Measurements from ENCODE around the gene ARID3C. TPM values are rescaled to one million over a fixed set of nuclear protein-coding genes. Genes with fewer than 3 reads are reported as not detected.

Gene ARID3C
- total RNA-seq, 2 experiments from 2014 or later, result 0.25 to 0.34 TPM

DNA sequence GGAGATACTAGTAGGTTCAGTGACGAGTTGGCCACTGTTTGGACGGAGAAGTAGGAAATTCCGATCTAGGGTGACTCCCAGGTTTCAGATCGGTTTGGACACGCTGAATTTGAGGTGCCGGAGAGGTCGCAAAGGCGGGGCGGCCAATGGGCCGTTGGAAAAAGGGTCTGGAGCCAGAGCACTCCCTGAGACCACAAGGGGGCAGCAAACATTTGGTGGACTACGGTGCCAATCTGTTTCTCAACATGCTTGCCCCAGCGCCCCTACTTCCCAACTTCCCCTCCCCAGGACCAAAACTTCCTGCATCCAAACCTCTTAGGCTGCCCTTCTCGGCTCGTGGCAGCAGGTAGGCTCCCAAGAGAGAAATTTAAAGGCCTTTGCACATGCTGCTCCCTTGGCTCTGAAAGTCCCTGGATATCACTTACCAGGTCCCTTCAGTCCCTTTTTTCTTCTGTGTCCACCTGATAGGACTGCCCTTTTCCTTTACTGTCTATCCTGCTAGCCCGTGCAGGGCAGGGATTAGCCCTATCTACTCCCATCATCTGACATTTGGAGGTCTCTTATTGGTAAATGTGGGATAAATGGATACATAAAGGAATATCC, 16.0 kb downstream of the ARID3C start:
- ChIA-PET POLR2A (interaction anchor here (0.6 to 1.3 kb wide), 3 partner anchors 8 to 34 kb away, joined by 4 to 5 read pairs (median 4); partner anchors contain the start of genes DCTN3 and GALT), CTCF (interaction anchor here (0.9 to 6.2 kb wide), 3 partner anchors 8 to 33 kb away, joined by 3 to 89 read pairs (median 5); partner anchors contain the start of genes ARID3C, DCTN3, GALT and SIGMAR1)

DNA sequence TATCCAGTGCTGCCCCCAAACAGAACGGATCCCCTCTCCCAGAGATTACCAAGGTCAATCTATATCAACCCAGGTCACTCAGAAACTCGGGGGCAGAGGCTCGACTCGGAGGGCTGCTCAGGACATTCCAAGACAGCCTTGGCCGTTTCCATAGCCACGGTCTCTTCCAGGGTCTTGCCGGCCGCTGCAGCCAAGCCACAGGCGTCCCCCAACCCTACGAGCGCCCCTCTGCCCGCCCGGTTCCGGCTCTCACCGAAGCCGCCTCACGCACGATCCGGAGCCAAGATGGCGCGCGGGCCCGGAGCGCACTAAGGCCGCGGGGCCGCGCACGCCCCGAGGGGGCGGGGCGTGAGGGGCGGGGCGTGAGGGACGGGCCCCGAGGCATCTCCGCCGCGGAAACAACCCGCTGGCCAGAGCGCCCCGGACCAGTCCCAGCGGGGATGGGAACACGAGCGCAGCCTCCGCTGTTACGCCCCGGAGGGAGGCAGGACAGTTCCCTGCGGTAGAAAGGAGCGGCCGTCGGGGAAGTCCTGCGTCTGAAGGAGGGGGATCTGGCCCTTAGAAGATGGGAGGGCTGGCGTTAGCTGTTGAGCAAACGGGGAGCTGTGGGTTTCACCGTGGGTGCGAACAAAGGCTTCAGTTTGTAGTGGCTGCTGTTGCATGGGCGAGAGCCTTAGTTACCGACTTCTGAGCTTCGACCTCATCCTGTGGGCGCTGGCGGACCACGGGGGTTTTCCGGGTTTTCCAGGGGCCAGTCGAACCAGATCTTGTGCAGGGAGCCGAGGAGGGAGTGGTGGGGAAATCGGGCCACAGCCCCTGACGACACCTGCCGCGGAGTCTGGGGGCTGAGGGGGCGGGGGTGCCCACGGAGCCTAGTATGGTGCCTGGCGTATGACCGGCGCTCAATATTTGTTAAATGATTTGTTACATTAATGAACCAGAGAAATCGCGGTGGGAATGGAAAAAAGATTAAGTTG, 16.8 kb downstream of the ARID3C start, which contains the start of gene RPP25L:
Gene RPP25L (minus strand): TSS at position 287 of the 977 bp plus-strand sequence. CDS start 801 bp downstream, outside the sequence.
- POLR2A ChIA-PET, result interaction anchor here (0.6 to 1.3 kb wide), 3 partner anchors 8 to 34 kb away, joined by 4 to 5 read pairs (median 4); partner anchors contain the start of genes DCTN3 and GALT
- CTCF ChIA-PET, result interaction anchor here (0.9 to 6.2 kb wide), 3 partner anchors 8 to 34 kb away, joined by 3 to 89 read pairs (median 5); partner anchors contain the start of genes ARID3C, DCTN3, GALT and SIGMAR1

- ChIA-PET CTCF (interaction anchor here (1.6 to 6.2 kb wide), 2 partner anchors 22 to 34 kb away, joined by 5 to 89 read pairs; partner anchors contain the start of genes ARID3C, GALT and SIGMAR1), POLR2A (interaction anchor here (0.6 to 1.3 kb wide), 3 partner anchors 23 to 492 kb away, joined by 3 to 9 read pairs (median 4); partner anchors contain the start of gene SIGMAR1)
Measured at GRCh38 chr9:34611251-34611810, 17.5 kb downstream of the ARID3C start.

GRCh38 chr9:34610434-34611206, 18.2 kb downstream of the ARID3C start:
- POLR2A ChIA-PET, result interaction anchor here (0.6 to 0.9 kb wide), 2 partner anchors 27 to 491 kb away, joined by 3 to 9 read pairs; partner anchors contain the start of gene SIGMAR1
- CTCF ChIA-PET, result interaction anchor here (6.2 kb wide), 1 partner anchor 23 kb away, joined by 89 read pairs; the partner anchor contains the start of genes ARID3C and SIGMAR1

GRCh38 chr9:34607331-34607730, 21.5 kb downstream of the ARID3C start:
- ChIA-PET POLR2A (no interaction called here), CTCF (interaction anchor here (0.9 to 1.7 kb wide), 3 partner anchors 9 to 204 kb away, joined by 3 to 9 read pairs (median 3); no protein-coding TSS in a partner anchor)

DNA sequence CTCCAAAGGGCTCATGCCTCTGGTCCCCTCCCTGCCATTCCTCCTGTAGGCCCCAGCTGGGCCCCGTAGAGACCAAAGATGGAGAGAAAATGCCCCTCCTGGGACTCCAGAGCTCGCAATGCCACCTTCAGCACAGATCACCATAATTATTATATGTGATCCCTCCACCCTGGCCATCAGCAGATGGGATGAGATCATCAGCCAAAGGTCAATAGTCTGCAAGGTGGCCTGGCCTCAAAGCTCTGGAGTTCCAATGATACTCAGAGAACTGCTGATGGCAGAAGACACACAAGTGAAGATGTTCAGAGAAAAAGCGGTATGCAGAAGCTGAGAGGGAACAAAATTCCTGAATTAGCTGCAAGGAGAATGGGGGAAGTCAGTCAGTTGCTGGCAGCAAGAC, 22.0 kb downstream of the ARID3C start:
- ChIA-PET POLR2A (no interaction called here), CTCF (interaction anchor here (0.9 to 1.7 kb wide), 3 partner anchors 9 to 203 kb away, joined by 3 to 9 read pairs (median 3); no protein-coding TSS in a partner anchor)

- POLR2A ChIA-PET, result no interaction called here
- CTCF ChIA-PET, result interaction anchor here (1.0 to 2.1 kb wide), 5 partner anchors 15 to 212 kb away, joined by 3 to 9 read pairs (median 3); no protein-coding TSS in a partner anchor
Measured at GRCh38 chr9:34606190-34606589, 22.7 kb downstream of the ARID3C start.

- ChIA-PET CTCF (interaction anchor here (0.7 to 2.2 kb wide), 16 partner anchors 12 to 215 kb away, joined by 3 to 15 read pairs (median 5); partner anchors contain the start of genes DCTN3 and SIGMAR1), POLR2A (no interaction called here)
Measured at GRCh38 chr9:34603610-34604231, 25.1 kb downstream of the ARID3C start.

DNA sequence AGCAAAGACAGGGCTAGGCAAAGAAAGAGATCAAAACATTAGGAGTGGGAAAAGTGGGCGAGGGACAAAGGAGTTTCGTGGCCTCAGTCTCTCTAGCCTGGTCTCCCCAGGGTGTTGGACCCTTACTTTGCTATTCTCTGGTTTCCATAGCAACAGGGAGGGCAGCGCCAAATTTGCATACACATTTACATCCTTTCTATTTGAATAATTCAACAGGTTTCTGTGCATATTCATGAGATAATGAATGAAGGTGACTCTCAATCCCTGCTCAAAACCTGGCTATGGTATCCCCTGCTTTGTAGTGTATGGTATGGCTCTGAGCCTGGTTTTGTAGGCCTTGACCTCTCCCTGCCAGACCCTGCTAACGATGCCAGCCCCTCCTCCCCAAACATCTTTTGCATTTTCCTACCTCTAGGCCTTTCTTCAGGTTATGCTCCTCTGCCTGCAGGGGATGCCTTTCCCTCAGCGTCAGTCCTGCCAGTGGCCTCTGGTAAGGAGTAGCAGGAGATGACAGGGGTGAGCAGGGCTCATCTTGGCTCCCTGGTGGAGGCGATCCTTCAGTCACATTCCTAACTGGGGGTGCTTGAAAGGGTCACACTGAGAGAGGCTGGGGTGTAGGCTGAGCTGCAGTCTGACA, 26.8 kb downstream of the ARID3C start:
- ChIA-PET POLR2A (no interaction called here), CTCF (interaction anchor here (1.1 to 2.2 kb wide), 4 partner anchors 10 to 198 kb away, joined by 3 to 8 read pairs (median 6); partner anchors contain the start of gene DCTN3)

GRCh38 chr9:34600908-34601307, 28.0 kb downstream of the ARID3C start:
- ChIA-PET CTCF (interaction anchor here (2.0 kb wide), 1 partner anchor 9 kb away, joined by 8 read pairs; no protein-coding TSS in a partner anchor), POLR2A (no interaction called here)

- POLR2A ChIA-PET, result no interaction called here
Measured at GRCh38 chr9:34599546-34599945, 29.3 kb downstream of the ARID3C start.

GRCh38 chr9:34594177-34594576, 34.7 kb downstream of the ARID3C start:
- ChIA-PET POLR2A (interaction anchor here (0.6 kb wide), 1 partner anchor 511 kb away, joined by 4 read pairs; no protein-coding TSS in a partner anchor), CTCF (interaction anchor here (0.6 kb wide), 1 partner anchor 22 kb away, joined by 3 read pairs; no protein-coding TSS in a partner anchor)

More at GRCh38 chr9:34599546-34599945, 29.3 kb downstream of the ARID3C start:
- CTCF ChIA-PET, result interaction anchor here (1.0 to 1.2 kb wide), 3 partner anchors 20 to 196 kb away, joined by 3 read pairs; partner anchors contain the start of gene DCTN3

DNA sequence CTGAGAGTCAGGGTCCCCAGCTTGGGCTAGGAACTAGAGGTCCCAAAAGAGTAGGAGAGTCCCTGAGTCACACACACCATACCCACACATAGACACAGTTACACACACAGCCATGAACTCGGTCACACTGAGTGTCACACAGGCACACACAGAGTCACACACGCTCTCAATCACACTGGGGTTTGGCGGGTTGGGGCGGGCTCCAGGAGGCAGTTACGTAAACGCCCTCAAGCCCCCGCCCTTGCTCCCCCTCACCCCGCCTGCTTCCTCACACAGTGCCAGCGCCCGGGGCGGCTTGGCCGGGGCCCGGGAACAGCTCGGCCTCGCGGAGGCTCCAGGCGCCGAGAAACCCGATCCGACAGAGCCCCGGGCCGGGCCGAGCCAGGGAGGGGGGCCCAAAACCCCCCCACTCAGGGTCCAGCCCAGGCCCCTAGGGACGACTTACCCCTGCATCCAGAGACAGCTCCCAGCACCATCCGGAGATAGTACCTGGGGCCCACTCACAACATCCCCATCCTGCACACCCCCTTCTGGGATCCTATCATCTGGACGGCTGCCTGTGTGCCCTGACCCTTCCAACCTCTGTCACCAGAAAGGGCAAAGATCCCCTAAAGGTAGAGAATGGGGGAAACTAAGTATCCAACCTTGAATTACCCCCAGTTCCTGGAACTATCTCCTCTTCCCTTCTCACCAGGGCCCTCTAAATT, 35.8 kb downstream of the ARID3C start:
- POLR2A ChIA-PET, result no interaction called here
- CTCF ChIA-PET, result interaction anchor here (1.0 to 3.4 kb wide), 5 partner anchors 10 to 189 kb away, joined by 3 to 15 read pairs (median 12); no protein-coding TSS in a partner anchor

DNA sequence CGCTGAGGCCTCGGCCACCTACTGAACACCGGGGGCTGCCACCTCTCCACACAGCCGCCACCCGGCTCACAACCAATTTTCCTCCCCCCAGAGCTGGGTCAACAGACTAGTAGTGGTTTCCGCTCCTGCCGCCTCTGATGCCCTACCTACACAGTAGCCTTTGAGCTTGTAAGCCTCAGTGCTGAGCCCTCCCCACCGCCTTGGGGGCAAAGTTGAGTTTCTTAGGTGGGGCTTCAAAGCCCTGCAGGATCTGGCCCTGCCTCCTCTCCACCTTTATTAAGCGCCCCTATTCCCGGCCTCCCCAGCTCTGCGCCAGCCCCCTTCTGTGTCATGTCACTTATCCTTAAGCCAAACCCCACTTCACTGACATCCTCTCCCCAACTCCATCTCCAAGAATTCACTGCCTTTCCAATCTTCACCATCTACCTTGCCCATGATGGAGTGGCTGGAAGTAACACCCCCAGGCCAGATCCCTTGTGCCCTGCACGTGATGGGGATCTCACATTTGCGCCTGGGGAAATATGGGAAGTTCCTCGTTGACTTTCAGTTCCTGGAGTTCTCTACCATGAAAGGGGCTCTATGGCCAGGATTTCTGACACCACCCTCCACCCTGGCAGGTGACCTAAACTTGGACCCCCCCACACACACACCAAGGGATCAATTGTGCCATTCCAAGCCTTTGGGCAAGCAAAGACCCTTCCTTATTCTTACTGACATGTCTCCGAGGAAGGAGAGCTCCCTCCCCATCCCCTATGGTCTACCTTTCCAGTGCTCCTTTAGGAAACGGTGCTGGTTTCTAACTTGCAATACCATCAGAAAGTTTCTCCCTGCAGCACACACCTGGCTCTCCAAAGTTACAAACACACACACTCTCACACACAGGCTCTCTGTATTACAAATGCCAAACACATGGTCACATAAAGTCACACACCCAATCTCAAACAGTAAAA, 36.7 kb downstream of the ARID3C start:
- ChIA-PET POLR2A (no interaction called here), CTCF (interaction anchor here (0.6 to 3.4 kb wide), 38 partner anchors 9 to 259 kb away, joined by 3 to 15 read pairs (median 4); partner anchors contain the start of genes DCTN3, ENHO and SIGMAR1)
